Activated CD4-positive, alpha-beta T cell treated with anti-CD3 and anti-CD28 coated beads, Interleukin-2, amount 50 U/mL, for 4 hours (primary cell): Measurements from ENCODE around the gene EYA3.
A peak's percentile ranks its signal among the peaks of the same experiment; 100 is the strongest.

Source experiments
- DNase-seq, 2 experiments: peaks; one replicate each; pipeline ENCODE4 v3.0.0-alpha.2; 2020

The EYA3 gene

GRCh38 chr1:28070725-28071593 is 17.5 kb downstream of the EYA3 start:
- DNase-seq = no peak

GRCh38 chr1:28067523-28068090 is 20.8 kb downstream of the EYA3 start:
- no peak for DNase-seq

DNA sequence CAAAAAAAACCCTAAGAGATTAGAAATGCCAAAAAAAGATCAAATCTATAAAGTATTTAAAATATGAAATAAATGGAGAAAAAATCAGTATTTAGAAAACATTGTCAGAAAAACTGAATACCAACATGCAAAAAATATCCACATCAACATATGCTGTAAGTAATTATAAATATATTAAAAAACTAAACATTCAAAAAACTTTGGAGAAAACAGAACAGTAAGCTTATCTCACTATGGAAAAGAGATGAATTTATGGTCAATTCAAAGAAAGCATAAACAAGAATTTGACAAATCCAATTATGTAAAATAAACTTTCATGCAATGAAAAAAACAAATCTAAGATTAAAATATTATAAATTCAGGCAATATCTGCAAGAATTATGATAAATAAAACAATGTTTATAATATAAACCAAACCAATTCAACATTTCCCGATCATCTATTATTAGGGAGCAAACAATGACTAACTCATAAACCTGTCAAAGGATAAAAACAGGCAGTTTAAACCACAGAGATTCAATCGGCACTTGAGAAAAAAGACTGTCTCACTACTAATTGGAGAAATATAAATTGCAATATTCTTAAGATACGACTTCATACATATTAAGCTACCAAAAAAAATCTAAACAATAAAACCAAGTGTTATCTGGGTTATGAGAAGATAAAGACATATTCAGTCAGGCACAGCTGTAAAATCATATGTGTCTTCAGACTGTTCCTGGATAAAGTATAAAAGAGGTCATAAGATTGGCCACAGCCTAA is 21.8 kb downstream of the EYA3 start:
- no peak for DNase-seq

DNA sequence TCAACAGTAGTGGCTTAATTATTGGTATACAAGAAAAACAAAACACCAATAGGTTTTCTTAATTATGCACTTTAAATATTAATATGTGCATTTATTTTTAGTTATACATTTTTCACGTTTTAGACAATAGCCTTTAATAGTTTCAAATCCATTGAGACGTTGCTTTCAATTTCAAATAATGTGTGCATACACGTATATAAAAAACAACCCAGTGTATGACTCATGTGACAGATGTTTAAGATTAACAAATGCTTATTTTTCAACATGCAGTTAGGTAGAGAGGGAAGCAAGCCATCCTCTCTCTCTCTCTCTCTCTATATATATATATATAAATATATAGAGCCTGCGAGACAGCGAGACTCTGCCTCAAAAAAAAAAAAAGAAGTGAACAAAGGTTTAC is 24.3 kb downstream of the EYA3 start:
- DNase-seq = no peak

DNA sequence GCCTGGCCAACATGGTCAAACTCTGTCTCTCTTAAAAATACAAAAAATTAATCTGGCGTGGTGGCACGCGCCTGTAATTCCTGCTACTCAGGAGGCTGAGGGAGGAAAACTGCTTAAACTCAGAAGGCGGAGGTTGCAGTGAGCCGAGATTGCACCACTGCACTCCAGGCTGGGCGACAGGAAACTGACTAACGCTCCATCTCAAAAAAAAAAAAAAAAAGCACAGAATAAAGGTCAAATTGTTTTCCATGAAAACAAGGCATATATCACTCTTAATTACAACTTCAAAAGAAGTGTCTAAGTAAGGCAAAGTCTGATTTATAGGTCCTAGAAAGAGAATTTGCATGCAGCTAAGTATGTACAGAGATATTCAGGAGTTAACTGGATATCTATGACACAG is 25.6 kb downstream of the EYA3 start:
- peak; percentile 23 to 25 for DNase-seq

DNA sequence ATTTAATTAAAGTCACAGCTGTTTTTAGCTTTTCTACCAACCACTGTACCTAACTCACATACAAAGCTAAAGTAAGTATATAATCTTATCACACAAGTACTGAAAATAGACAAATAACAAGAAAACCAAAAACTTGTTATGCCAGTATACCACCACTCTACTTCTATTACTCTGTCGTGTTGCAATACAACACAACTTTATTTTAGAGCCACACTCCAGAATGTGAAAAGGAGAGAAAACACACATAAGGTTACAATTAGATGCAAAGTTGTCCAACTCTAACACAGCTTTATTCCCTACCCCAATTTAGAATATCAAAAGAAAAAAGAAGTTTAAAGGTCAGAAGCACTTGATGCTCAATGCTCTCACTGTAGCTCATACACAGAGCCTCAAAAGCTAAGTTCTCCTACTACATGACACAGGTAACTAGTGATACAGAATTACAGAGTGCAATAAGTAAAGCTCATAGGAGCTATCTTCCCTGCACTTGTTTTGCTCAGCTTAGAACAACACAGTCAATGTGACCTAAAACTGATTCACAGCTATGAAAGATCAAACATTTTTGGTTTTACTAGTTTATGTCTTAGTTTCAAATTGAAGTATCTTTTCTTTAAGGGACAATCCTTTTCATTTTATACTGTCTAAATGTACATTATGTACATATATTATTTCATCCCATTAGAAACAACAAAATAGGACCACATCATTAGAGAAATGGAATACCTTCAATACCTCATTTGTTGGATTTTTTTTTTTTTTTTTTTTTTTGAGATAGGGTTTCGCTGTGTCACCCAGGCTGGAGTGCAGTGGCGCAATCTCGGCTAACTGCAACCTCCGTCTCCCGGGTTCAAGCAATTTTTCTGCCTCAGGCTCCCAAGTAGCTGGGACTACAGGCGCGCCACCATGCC is 29.2 kb downstream of the EYA3 start:
- DNase-seq = no peak

- DNase-seq = no peak
These were observed 30.2 kb downstream of the EYA3 start for GRCh38 chr1:28058168-28058567.

GRCh38 chr1:28056129-28056925 is 32.1 kb downstream of the EYA3 start:
- DNase-seq = peak; percentile 58 to 64

DNA sequence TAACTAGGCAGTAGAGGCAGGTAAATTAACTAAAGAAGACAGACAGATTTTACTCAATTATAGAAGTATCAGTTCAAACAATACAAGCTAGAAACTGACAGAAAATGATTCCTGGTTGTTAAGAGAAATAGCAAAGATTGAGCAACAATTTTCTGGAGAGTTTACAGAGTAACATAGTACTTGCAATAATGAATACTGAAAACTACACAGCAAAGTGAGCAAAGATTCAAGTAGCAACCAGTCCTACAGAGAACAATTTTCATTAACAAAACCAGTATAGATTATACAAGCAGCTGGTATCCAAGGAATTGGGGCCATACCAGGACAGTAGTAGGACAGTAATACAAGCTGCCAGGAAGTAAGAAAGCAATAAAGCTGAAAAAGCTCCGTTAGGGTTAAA is 37.6 kb downstream of the EYA3 start:
- no peak for DNase-seq

- no peak for DNase-seq
These were observed 41.7 kb downstream of the EYA3 start for GRCh38 chr1:28046716-28047115.

GRCh38 chr1:28045777-28046176 is 42.6 kb downstream of the EYA3 start:
- DNase-seq = no peak

- DNase-seq = no peak
These were observed 44.0 kb downstream of the EYA3 start for GRCh38 chr1:28044399-28044798.

DNA sequence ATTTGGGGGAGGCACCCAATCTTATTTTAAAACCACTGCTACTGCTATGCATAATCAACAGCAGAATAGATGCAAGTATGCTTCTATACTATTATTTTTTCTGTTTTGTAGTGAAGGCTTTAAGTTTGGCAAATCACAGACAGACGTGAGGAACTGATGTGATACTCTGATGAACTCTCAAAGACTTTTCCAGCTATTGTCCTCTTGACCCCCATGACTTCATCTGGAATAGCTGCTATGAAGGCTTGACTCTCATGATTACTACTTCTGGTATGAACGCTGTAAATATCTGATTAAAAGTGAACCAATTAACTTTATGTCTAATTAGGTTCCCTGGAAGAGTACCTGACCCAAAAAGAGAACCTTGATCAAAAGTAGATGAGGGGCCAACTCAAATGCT is 49.1 kb downstream of the EYA3 start:
- no peak for DNase-seq

- no peak for DNase-seq
These were observed 50.5 kb downstream of the EYA3 start for GRCh38 chr1:28037946-28038345.

DNA sequence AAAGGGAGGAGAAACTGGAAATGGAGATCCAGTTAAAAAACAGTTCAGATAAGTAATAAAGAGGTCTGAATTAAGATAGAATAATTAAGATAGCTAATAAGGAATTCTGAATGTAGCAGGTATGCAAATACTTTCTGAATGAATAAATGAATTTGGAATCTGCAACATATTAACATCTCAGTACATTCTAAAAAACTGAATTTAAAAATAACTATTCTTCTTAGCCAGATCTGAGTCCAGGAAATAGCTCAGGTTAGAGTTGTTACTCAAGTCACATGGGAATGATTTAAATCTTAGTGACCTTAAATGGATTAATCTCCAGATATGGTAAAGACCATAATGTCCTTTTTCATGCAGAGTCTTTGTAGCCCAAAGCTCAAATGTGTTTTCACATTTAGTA is 51.2 kb downstream of the EYA3 start:
- no peak for DNase-seq

GRCh38 chr1:28036431-28036830 is 52.0 kb downstream of the EYA3 start:
- no peak for DNase-seq

GRCh38 chr1:28035420-28035819 is 53.0 kb downstream of the EYA3 start:
- no peak for DNase-seq

DNA sequence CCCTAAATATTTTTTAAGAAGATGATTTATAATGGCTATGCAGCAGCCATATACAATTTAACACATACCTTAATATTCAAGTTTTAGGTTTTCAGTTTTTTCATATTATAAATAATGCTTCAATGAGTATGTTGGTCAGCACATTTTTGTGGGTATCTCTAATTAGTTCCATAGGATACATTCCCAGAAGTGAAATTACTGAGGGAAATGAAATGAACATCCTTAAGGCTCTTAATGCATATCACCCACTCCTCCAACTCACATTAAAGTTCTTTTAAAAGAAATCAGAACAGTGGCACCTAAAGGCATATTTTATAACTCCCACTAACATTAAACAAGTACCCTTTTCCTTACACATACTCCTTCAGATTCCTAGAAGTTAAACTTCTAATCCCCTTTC is 56.1 kb downstream of the EYA3 start:
- no peak for DNase-seq

- no peak for DNase-seq
These were observed 57.2 kb downstream of the EYA3 start for GRCh38 chr1:28031173-28031572.

DNA sequence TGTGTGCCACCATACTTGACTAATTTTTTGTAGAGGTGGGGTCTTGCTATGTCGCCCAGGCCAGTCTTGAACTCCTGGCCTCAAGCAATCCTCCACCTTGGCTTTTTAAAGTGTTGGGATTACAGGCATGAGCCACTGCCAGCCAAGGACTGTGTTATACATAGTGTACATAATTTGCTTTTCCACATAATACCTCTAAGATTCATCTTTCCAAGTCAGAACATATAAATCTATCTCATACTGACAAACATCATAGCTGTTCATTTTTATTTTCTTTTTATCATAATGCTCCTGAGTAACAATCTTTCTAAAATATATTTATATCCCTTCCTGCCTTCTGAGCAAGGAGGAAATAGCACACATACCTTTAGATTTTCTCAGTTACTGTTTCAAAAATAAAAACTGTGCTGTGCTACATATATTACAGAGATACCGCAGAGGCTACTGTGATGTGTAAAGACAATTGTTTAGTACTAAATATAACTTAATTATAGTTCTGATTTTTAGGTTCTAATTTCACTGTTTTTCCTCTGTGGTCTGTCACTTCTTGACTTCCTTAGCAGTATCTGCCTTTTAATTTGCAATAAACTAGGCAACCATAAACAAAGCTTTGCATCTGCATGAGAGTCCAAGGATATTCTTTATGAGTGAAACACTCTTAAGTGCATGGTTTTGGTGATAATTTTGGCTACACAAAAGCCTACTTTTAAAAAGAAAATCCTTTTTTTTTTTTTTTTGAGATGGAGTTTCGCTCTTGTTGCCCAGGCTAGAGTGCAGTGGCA is 59.3 kb downstream of the EYA3 start:
- no peak for DNase-seq

DNA sequence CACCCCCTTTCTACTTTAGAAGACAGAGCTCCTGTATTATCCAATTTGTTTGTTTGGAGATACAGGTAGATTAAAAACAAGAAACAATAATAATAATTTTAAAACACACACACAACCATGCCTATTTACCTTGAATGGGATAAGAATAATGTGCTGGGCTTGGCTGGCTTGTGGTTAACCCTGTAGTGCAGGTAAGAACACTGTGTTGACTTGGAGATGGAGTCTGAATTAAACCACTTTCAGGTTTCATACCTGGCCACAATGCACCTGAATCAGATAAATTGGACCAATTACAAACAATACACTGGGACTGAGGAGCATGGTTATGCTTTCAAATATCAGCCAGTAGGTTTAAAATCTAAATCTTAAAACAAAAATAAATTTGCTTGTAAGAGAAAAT is 60.8 kb downstream of the EYA3 start:
- DNase-seq = no peak
